ENCODE results near the gene TTBK2. TPM values are rescaled to one million over a fixed set of nuclear protein-coding genes. Genes with fewer than 3 reads are reported as not detected.
"Not testable (repeated sequence)": the region's sequence is repeated elsewhere in the genome, so short reads cannot be mapped to it uniquely, and the experiment has no call there.

The TTBK2 gene
- total RNA-seq, 1 donor from 2014 or later = 13.0 TPM

- DNase-seq (ENCODE audit: low spot score) = no peak
- H3K9me3 Mint-ChIP-seq = peaks cover 12% of the 10 kb centered on the region
- H3K36me3 Mint-ChIP-seq (ENCODE audit: low read depth) = peaks cover 6% of the 10 kb centered on the region
- no peak overlapping the region for H3K27ac Mint-ChIP-seq
- no peaks in the 10 kb centered on the region for H3K27me3 Mint-ChIP-seq (ENCODE audit: low read depth)
- intact Hi-C loops (cut with micrococcal nuclease) = no loop called here
- H3K4me3 Mint-ChIP-seq (ENCODE audit: low read depth) = no peak overlapping the region
- no peaks in the 10 kb centered on the region for H3K4me1 Mint-ChIP-seq (ENCODE audit: low read depth)
These were observed 30.2 kb downstream of the TTBK2 start for GRCh38 chr15:42890161-42890913.

GRCh38 chr15:42887384-42887783 lies 33.2 kb downstream of the TTBK2 start:
- H3K36me3 Mint-ChIP-seq (ENCODE audit: low read depth); intact Hi-C loops (cut with micrococcal nuclease); DNase-seq (ENCODE audit: low spot score); H3K4me3 Mint-ChIP-seq (ENCODE audit: low read depth); H3K9me3 Mint-ChIP-seq; H3K27ac Mint-ChIP-seq; H3K27me3 Mint-ChIP-seq (ENCODE audit: low read depth); H3K4me1 Mint-ChIP-seq (ENCODE audit: low read depth): not testable (repeated sequence)

- intact Hi-C loops (cut with micrococcal nuclease) = no loop called here
- DNase-seq (ENCODE audit: low spot score) = no peak
- Mint-ChIP-seq H3K4me1 (ENCODE audit: low read depth) (no peaks in the 10 kb centered on the region), H3K9me3 (no peaks in the 10 kb centered on the region), H3K27ac (no peak overlapping the region), H3K4me3 (ENCODE audit: low read depth) (no peak overlapping the region), H3K36me3 (ENCODE audit: low read depth) (no peaks in the 10 kb centered on the region), H3K27me3 (ENCODE audit: low read depth) (no peaks in the 10 kb centered on the region)
These were observed 40.5 kb downstream of the TTBK2 start for GRCh38 chr15:42880121-42880520.

GRCh38 chr15:42879443-42879842 lies 41.1 kb downstream of the TTBK2 start:
- no peaks in the 10 kb centered on the region for H3K27me3 Mint-ChIP-seq (ENCODE audit: low read depth)
- no peak overlapping the region for H3K27ac Mint-ChIP-seq
- intact Hi-C loops (cut with micrococcal nuclease) = no loop called here

GRCh38 chr15:42876224-42876623 lies 44.4 kb downstream of the TTBK2 start:
- Mint-ChIP-seq H3K4me3 (ENCODE audit: low read depth) (no peak overlapping the region), H3K9me3 (no peaks in the 10 kb centered on the region), H3K27me3 (ENCODE audit: low read depth) (no peaks in the 10 kb centered on the region), H3K4me1 (ENCODE audit: low read depth) (no peaks in the 10 kb centered on the region), H3K36me3 (ENCODE audit: low read depth) (no peaks in the 10 kb centered on the region), H3K27ac (no peak overlapping the region)
- no peak for DNase-seq (ENCODE audit: low spot score)
- intact Hi-C loops (cut with micrococcal nuclease) = no loop called here

More at GRCh38 chr15:42879443-42879842, 41.1 kb downstream of the TTBK2 start:
- no peaks in the 10 kb centered on the region for H3K9me3 Mint-ChIP-seq
- H3K4me3 Mint-ChIP-seq (ENCODE audit: low read depth) = no peak overlapping the region
- DNase-seq (ENCODE audit: low spot score) = no peak
- no peaks in the 10 kb centered on the region for H3K36me3 Mint-ChIP-seq (ENCODE audit: low read depth)
- no peaks in the 10 kb centered on the region for H3K4me1 Mint-ChIP-seq (ENCODE audit: low read depth)

- Mint-ChIP-seq H3K27me3 (ENCODE audit: low read depth) (no peaks in the 10 kb centered on the region), H3K4me3 (ENCODE audit: low read depth) (no peak overlapping the region), H3K27ac (no peak overlapping the region), H3K4me1 (ENCODE audit: low read depth) (no peaks in the 10 kb centered on the region), H3K36me3 (ENCODE audit: low read depth) (peaks cover 8% of the 10 kb centered on the region), H3K9me3 (no peaks in the 10 kb centered on the region)
- intact Hi-C loops (cut with micrococcal nuclease) = no loop called here
- no peak for DNase-seq (ENCODE audit: low spot score)
These were observed 51.9 kb downstream of the TTBK2 start for GRCh38 chr15:42868683-42869082.

GRCh38 chr15:42863572-42864239 lies 56.9 kb downstream of the TTBK2 start:
- no peak for DNase-seq (ENCODE audit: low spot score)
- H3K4me3 Mint-ChIP-seq (ENCODE audit: low read depth) = no peak overlapping the region
- no peaks in the 10 kb centered on the region for H3K9me3 Mint-ChIP-seq
- H3K27me3 Mint-ChIP-seq (ENCODE audit: low read depth) = no peaks in the 10 kb centered on the region
- peaks cover 3% of the 10 kb centered on the region for H3K4me1 Mint-ChIP-seq (ENCODE audit: low read depth)
- peaks cover 15% of the 10 kb centered on the region for H3K36me3 Mint-ChIP-seq (ENCODE audit: low read depth)
- H3K27ac Mint-ChIP-seq = no peak overlapping the region
- intact Hi-C loops (cut with micrococcal nuclease) = no loop called here

- Mint-ChIP-seq H3K27ac (no peak overlapping the region), H3K36me3 (ENCODE audit: low read depth) (peaks cover 17% of the 10 kb centered on the region), H3K4me3 (ENCODE audit: low read depth) (no peak overlapping the region), H3K9me3 (no peaks in the 10 kb centered on the region), H3K4me1 (ENCODE audit: low read depth) (peaks cover 3% of the 10 kb centered on the region), H3K27me3 (ENCODE audit: low read depth) (no peaks in the 10 kb centered on the region)
- no peak for DNase-seq (ENCODE audit: low spot score)
- intact Hi-C loops (cut with micrococcal nuclease) = no loop called here
These were observed 61.4 kb downstream of the TTBK2 start for GRCh38 chr15:42858999-42859789.

GRCh38 chr15:42858540-42858939 lies 62.0 kb downstream of the TTBK2 start:
- Mint-ChIP-seq H3K27ac (no peak overlapping the region), H3K36me3 (ENCODE audit: low read depth) (peaks cover 14% of the 10 kb centered on the region), H3K4me3 (ENCODE audit: low read depth) (no peak overlapping the region), H3K27me3 (ENCODE audit: low read depth) (no peaks in the 10 kb centered on the region), H3K4me1 (ENCODE audit: low read depth) (peaks cover 3% of the 10 kb centered on the region), H3K9me3 (no peaks in the 10 kb centered on the region)
- intact Hi-C loops (cut with micrococcal nuclease) = no loop called here
- no peak for DNase-seq (ENCODE audit: low spot score)

- no peak for DNase-seq (ENCODE audit: low spot score)
- H3K27ac Mint-ChIP-seq = no peak overlapping the region
- no peaks in the 10 kb centered on the region for H3K27me3 Mint-ChIP-seq (ENCODE audit: low read depth)
- H3K4me1 Mint-ChIP-seq (ENCODE audit: low read depth) = no peaks in the 10 kb centered on the region
- peaks cover 5% of the 10 kb centered on the region for H3K36me3 Mint-ChIP-seq (ENCODE audit: low read depth)
- no peaks in the 10 kb centered on the region for H3K9me3 Mint-ChIP-seq
- intact Hi-C loops (cut with micrococcal nuclease) = no loop called here
- H3K4me3 Mint-ChIP-seq (ENCODE audit: low read depth) = no peak overlapping the region
These were observed 66.0 kb downstream of the TTBK2 start for GRCh38 chr15:42854576-42854975.

GRCh38 chr15:42849836-42850235 lies 70.7 kb downstream of the TTBK2 start:
- intact Hi-C loops (cut with micrococcal nuclease) = no loop called here
- H3K4me1 Mint-ChIP-seq (ENCODE audit: low read depth) = peaks cover 4% of the 10 kb centered on the region
- H3K36me3 Mint-ChIP-seq (ENCODE audit: low read depth) = no peaks in the 10 kb centered on the region
- H3K9me3 Mint-ChIP-seq = no peaks in the 10 kb centered on the region
- no peak for DNase-seq (ENCODE audit: low spot score)
- H3K27me3 Mint-ChIP-seq (ENCODE audit: low read depth) = no peaks in the 10 kb centered on the region
- no peak overlapping the region for H3K27ac Mint-ChIP-seq
- no peak overlapping the region for H3K4me3 Mint-ChIP-seq (ENCODE audit: low read depth)

- Mint-ChIP-seq H3K36me3 (ENCODE audit: low read depth) (peaks cover 1% of the 10 kb centered on the region), H3K27me3 (ENCODE audit: low read depth) (no peaks in the 10 kb centered on the region), H3K4me1 (ENCODE audit: low read depth) (peaks cover 4% of the 10 kb centered on the region), H3K27ac (no peak overlapping the region), H3K4me3 (ENCODE audit: low read depth) (no peak overlapping the region), H3K9me3 (no peaks in the 10 kb centered on the region)
- no peak for DNase-seq (ENCODE audit: low spot score)
- intact Hi-C loops (cut with micrococcal nuclease) = no loop called here
These were observed 71.7 kb downstream of the TTBK2 start for GRCh38 chr15:42848846-42849245.

- intact Hi-C loops (cut with micrococcal nuclease) = no loop called here
- Mint-ChIP-seq H3K36me3 (ENCODE audit: low read depth) (peaks cover 4% of the 10 kb centered on the region), H3K4me3 (ENCODE audit: low read depth) (no peak overlapping the region), H3K9me3 (no peaks in the 10 kb centered on the region), H3K27me3 (ENCODE audit: low read depth) (no peaks in the 10 kb centered on the region), H3K4me1 (ENCODE audit: low read depth) (peaks cover 4% of the 10 kb centered on the region), H3K27ac (no peak overlapping the region)
- DNase-seq (ENCODE audit: low spot score) = no peak
These were observed 73.9 kb downstream of the TTBK2 start for GRCh38 chr15:42846647-42847046.

Measured in activated T-helper 2 cell treated with anti-CD3 and anti-CD28 coated beads, Interferon-gamma antibody, Interleukin-2, Interleukin-4, amounts not matched to agents 10 μg/mL and 5 μg/mL and 100 μg/mL, durations not matched to agents 14 hours and 24 hours and 36 hours (primary cell).